NCI-H1436 treated with DMSO at 0.1 percent for 48 hours (cell line): ENCODE results near the gene SORBS1.
A peak's percentile ranks its signal among the peaks of the same experiment; 100 is the strongest.

Experiments
- DNase-seq: peaks from one replicate; lab custom pipeline; 2025; lab: John Stamatoyannopoulos, UW

SORBS1 gene

GRCh38 chr10:95314192-95314918 lies 246.8 kb downstream of the SORBS1 start:
- peak; percentile 42 for DNase-seq

- no peak for DNase-seq
These were observed 248.1 kb downstream of the SORBS1 start for GRCh38 chr10:95312986-95313495.

DNA sequence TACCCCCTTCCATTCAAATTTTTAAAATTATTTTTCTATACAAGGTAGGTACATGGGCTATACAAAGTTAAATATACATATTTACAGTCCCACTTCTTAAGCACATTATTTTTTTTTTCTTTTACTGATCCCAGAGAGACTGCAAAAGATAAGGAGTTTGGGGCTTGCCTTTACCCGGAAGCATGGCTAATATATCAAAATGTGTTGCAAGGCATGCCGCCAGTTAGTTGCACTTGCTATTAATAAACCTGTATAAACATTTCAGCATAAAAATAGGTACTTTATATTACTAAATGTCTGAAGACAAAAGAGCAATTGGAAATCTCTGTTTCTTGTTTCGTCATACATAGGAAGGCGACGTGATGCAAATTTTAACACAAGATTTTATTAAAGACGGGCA lies 248.9 kb downstream of the SORBS1 start:
- no peak for DNase-seq

- DNase-seq = no peak
These were observed 251.2 kb downstream of the SORBS1 start for GRCh38 chr10:95309958-95310357.

DNA sequence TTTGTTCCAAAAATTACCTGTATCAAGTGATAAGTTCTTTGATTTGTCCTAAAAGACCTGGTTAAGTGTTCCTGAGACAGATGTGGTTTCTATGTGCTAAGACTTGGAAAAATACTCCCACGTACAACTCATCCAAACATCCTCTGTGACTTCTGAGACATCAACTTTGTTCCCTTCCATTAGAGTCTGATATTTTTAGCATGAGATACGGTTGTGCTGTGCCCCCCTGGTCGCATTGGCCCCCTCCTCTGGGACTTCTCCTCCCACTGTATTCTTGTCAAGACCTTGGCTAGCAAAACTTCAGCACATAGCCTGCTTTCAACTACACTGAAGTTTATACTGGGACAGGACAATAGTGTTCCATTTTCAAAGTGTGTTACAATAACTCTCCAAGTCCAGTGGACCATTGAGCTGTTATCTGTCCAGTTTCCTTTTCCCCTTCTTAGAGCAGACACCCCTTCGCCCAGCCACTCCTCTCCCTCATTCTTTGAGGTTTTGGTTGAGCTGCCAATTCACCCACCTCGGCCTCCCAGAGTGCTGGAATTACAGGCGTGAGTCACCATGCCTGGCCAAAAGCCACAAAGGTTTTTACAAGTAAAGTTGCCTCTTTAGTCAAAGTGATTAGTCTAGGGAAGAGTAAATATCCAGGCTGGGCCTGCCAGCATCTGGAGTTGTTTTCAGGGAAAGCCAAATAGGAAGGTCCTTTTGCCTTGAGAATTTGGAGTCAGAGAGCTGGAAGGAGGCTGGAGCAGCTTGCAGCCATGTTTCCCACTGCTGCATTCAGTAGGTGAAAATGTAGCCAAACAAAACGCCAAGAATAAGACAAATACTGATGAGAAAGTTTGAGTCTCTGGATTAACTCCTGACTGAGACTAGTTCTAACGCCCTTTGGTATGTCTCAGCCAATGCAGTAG lies 252.5 kb downstream of the SORBS1 start:
- DNase-seq = no peak

DNA sequence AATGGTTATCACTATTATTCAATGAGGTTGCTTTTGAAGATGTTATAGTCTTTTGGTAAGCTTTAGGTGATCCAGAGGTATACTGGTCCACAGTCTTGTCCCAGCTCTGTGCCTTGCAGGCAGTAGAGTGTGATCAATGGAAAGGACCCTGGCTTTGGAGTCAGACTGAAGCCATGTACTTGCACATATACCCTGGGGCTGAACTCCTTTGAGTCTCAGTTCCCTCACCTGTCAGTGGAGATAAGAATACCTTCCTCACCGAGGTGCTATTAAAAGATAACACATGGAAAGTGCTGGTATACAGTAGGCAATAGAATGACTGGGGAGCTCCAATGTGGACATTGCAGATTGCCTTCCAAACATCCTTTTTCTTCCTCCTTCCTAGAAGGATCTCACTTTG lies 254.3 kb downstream of the SORBS1 start:
- DNase-seq = no peak

- DNase-seq = no peak
These were observed 254.9 kb downstream of the SORBS1 start for GRCh38 chr10:95306318-95306650.

GRCh38 chr10:95305606-95306317 lies 255.4 kb downstream of the SORBS1 start:
- no peak for DNase-seq

- DNase-seq = no peak
These were observed 256.2 kb downstream of the SORBS1 start for GRCh38 chr10:95304976-95305375.

DNA sequence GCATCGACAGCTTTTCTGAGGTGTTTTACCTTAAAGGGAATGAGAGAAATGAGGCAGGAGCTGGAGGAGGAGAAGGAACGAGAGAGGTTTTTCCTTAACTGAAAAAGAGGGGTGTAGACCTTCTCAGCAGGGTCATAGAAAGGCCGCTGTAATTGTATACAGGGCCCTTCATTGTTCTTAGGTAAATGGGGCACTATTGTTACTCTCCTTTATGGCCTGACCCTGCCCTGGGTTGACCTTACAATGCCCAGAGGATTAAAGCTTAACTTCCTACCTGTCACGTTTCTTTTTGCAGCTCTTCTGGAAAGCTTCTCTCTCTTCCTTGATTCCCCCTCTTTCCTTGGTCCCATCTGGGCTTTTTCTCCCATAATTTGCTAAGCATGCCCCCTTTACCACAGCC lies 256.7 kb downstream of the SORBS1 start:
- DNase-seq = no peak

- DNase-seq = no peak
These were observed 257.2 kb downstream of the SORBS1 start for GRCh38 chr10:95303950-95304349.

GRCh38 chr10:95303535-95303934 lies 257.6 kb downstream of the SORBS1 start:
- DNase-seq = no peak

GRCh38 chr10:95300022-95300539 lies 261.1 kb downstream of the SORBS1 start:
- DNase-seq = no peak

- DNase-seq = no peak
These were observed 263.8 kb downstream of the SORBS1 start for GRCh38 chr10:95297402-95297801.

DNA sequence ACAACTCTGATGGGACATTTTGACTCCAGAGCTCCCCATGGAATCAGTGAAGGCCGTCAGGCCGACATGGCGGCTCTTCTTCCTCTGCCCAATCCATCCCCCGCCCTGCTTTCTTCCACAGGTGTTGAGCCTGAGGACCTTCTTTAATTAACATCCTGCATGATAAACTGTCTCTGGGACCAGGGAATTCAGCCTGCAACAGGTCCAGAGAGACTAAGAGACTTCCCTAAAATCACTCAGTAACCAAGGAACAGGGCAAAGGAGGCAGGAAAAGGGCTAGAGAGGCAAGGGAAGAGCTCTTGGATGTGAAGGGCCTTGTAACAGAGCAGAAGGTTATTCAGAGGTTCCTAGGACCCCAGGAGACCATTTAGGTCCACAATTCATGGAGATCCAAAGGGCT lies 264.4 kb downstream of the SORBS1 start:
- DNase-seq = no peak

- DNase-seq = peak; percentile 58
These were observed 266.0 kb downstream of the SORBS1 start for GRCh38 chr10:95295031-95295755.

GRCh38 chr10:95293631-95294030 lies 267.5 kb downstream of the SORBS1 start:
- DNase-seq = no peak

- no peak for DNase-seq
These were observed 269.7 kb downstream of the SORBS1 start for GRCh38 chr10:95291365-95292039.

DNA sequence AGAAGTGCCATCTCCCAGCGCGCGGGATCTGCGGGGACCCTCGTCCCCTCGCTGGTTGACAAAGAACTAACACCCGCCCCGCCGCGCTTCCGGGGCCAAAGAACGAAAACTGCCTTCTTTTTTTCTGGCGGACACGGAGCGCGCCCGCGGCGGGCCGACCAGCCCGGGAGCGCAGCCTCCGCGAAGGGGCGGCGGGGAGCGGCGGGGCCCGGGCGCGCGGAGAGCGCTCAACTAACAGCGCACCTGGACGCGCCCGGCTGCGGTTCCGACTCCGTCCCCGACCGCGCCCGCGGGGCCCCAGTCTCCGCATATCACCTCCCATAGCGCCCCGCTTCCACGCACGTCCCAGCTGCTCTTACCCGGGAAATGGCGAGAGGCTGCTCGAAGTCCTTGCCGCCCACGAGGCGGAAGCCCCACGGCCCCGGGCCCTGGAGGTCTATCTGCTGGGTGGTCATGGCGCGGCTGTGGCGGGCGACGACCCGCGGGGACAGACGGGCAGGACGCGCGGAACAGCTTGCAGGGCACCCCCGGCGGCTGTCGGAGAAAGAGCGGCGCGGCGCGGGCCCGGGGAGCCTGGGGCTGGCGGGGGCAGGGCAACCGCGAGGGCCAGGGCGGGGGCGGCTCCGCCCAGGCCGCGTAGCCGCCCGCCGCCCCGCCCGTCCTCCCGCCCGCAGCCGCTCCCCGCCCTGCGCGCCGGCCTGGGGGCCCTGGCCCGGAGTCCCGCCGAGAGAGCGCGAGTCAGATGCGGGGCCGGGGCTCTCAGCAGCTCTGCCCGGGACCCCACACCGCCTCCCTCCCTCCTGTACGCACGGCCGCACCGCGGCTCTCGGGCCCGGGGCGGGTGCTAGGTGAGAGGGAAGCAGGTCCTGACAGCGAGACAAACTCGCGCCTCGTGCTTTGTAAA lies 270.5 kb downstream of the SORBS1 start, which contains the start of gene PDLIM1:
TSS of gene PDLIM1 (minus strand) at position 543 of the 904 bp plus-strand sequence. CDS start at position 455, 88 bp downstream.
- DNase-seq = no peak

DNA sequence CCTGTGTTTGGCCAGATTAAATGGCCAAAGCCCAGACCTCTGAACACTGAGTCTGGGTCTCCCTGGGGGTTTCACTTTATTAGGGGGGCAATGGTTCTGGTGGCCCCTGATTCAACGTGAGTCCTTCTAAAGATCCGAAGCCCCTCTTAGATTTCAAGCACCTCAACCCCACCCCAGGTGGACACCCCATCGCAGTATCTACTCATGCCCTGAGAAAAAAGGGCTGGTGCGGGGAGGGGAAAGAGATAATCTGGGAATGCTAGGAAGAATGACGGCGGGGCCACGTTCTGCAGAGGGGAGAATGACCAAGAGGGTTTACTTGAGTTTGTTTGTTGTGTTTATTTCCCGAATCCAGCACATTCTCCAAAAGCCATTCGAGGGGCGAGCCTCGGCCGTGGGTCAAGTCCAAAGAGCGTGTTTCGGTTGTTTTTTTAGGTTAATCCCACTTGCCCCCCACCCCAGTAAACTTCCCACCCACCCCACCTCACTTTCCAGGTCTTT lies 271.2 kb downstream of the SORBS1 start:
- no peak for DNase-seq
